ENCODE measurements around the gene TIAM2.

Gene TIAM2

DNA sequence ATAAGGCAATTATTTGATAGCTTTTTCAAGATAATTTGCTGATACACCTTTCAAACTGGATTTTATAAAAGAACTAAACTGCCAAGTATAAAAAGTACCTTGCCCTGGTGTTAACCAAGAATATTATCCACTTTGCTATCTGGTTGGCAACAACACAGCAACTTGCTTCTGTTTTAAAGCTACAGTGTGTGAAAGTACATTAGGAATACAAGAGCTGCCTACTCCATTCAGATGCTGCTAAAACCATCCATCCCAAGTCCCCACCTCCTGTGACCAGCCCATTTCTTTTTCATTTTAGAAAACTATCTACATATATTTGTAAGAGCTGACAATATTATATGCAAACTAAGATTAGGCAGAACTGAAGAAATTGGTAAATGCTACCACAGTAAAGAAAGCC lies 281.5 kb downstream of the TIAM2 start:
- H3K27ac ChIP-seq: no peak overlapping the region
- no peaks in the 10 kb centered on the region for H3K9me3 ChIP-seq (ENCODE audit: low read depth, low read length)
- no peak for DNase-seq (ENCODE audit: low read depth, low spot score)
- H3K9ac ChIP-seq (ENCODE audit: insufficient read length): no peak overlapping the region
- TF ChIP-seq EZH2 (IDR thresholded peaks at IDR 0.05) (no peak), POLR2AphosphoS5 (IDR thresholded peaks at IDR 0.05; ENCODE audit: borderline replicate concordance, low read depth, low read length) (no peak), FOXP2 (optimal IDR thresholded peaks at IDR 0.05; ENCODE audit: control extremely low read depth, extremely low read length, insufficient read depth) (no peak)
- H3K4me3 ChIP-seq: no peak overlapping the region
- H3K36me3 ChIP-seq (ENCODE audit: insufficient read depth, low read length): peaks cover 41% of the 10 kb centered on the region

DNA sequence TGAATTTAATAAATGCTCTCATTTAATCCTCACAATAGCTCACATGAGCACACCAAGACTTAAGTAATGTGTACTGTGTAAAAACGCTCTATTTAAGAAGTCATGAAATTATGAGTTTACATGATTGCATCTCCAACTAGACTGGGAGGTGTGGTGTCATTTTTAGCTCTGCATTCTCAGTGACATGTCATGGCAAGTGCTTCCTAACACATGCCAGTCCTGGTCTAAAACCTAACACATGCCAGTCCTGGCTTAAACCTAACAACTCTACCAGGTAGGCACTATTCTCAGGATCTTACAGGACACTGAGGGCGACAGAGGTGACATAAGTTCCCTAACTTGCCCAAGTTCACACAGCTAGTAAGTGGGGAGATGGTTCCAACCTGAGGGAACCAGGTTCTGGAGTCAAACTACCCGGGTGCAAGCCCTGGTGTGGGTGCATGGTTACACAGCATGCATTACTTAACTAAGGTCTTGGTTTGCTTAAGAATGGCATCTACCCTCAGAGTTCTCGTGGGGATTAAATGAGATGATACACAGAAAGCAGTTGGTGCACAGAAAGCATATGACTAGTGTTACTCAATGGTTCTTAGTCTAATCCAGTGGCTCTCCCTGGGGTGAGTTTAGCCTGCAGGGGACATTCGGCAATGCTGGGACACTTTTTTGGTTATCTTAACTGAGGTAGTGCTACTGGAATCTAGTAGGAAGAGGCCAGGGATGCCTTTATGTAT lies 283.4 kb downstream of the TIAM2 start:
- DNase-seq (ENCODE audit: low read depth, low spot score): no peak
- TF ChIP-seq FOXP2 (optimal IDR thresholded peaks at IDR 0.05; ENCODE audit: control extremely low read depth, extremely low read length, insufficient read depth) (no peak), POLR2AphosphoS5 (IDR thresholded peaks at IDR 0.05; ENCODE audit: borderline replicate concordance, low read depth, low read length) (no peak), EZH2 (IDR thresholded peaks at IDR 0.05) (no peak)
- H3K36me3 ChIP-seq (ENCODE audit: insufficient read depth, low read length): peaks cover 40% of the 10 kb centered on the region
- H3K27ac ChIP-seq: no peak overlapping the region
- no peak overlapping the region for H3K4me3 ChIP-seq
- H3K9ac ChIP-seq (ENCODE audit: insufficient read length): no peak overlapping the region
- no peaks in the 10 kb centered on the region for H3K9me3 ChIP-seq (ENCODE audit: low read depth, low read length)

DNA sequence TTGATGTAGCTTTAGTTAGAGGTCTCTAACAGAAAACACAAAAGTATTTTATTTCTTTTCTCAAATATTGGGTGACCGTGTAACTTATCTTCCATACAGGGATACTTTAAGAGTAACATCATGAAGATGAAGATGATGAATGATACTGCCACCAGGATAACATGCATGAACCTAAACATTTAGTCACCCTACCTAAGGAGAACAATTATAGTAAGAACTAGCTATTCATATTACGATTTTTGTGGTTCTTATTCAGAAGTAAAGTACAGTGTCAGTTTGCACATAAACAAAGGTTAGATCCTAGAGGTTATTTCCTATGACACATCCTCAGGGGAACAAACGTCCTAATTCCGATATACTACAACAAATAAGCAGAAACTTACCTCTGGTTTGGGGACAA lies 289.7 kb downstream of the TIAM2 start:
- H3K9ac ChIP-seq (ENCODE audit: insufficient read length): no peak overlapping the region
- no peak for TF ChIP-seq EZH2 (IDR thresholded peaks at IDR 0.05)
- no peak overlapping the region for H3K4me3 ChIP-seq
- no peak for DNase-seq (ENCODE audit: low read depth, low spot score)
- H3K9me3 ChIP-seq (ENCODE audit: low read depth, low read length): no peaks in the 10 kb centered on the region; the same call in 1 of the 2 replicates
- no peak overlapping the region for H3K27ac ChIP-seq
- H3K36me3 ChIP-seq (ENCODE audit: insufficient read depth, low read length): peaks cover 52% of the 10 kb centered on the region

DNA sequence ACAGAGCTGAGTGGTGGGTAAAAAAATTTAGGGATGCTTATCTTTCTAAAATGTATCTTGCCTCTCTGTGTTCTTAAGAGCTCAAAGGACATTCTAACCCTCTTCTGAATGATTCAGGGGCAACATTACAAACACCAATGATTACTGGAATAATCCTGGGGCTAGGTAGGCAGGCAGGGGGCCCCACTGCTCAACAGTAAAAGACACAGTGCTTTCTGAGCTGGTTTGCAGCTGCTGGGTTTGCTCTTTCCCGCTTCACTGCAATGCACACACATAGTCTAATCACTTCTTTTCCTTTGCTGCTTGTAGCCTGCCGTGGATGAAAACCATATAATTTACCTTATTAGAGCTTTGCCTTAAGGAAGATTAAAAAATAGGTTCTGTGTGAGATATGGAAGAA lies 292.6 kb downstream of the TIAM2 start:
- no peak for DNase-seq (ENCODE audit: low read depth, low spot score)
- no peak overlapping the region for H3K4me3 ChIP-seq
- TF ChIP-seq FOXP2 (optimal IDR thresholded peaks at IDR 0.05; ENCODE audit: control extremely low read depth, extremely low read length, insufficient read depth): no peak
- TF ChIP-seq POLR2AphosphoS5 (IDR thresholded peaks at IDR 0.05; ENCODE audit: borderline replicate concordance, low read depth, low read length): no peak
- TF ChIP-seq EZH2 (IDR thresholded peaks at IDR 0.05): no peak
- H3K9ac ChIP-seq (ENCODE audit: insufficient read length): no peak overlapping the region
- H3K27ac ChIP-seq: no peak overlapping the region
- H3K36me3 ChIP-seq (ENCODE audit: insufficient read depth, low read length): peaks cover 56% of the 10 kb centered on the region
- no peaks in the 10 kb centered on the region; the same call in 1 of the 2 replicates for H3K9me3 ChIP-seq (ENCODE audit: low read depth, low read length)

DNA sequence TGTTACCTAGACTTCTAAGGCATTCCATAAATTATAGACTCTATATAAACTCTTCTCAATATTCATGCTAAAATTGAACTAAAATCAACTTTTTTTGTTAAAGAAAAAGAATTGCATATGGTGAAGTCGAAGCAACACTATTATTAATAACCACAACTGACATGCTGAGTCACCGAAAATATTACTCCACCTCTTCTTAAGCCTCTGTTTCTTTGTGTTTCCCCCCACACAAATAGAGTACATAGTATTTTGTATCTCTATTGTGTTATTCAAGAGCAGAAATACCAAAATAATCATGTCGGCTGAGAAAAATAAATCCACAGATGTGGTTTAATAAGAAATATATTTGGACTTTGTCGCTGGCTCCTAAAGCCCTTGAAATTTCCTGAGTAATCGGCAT lies 295.4 kb downstream of the TIAM2 start:
- no peak for DNase-seq (ENCODE audit: low read depth, low spot score)
- Histone ChIP-seq H3K4me3 (no peak overlapping the region), H3K9ac (ENCODE audit: insufficient read length) (no peak overlapping the region), H3K9me3 (ENCODE audit: low read depth, low read length) (no peaks in the 10 kb centered on the region), H3K27ac (0 out of 2 replicates have a peak overlapping the region, but pooled peaks have one; percentile 26), H3K36me3 (ENCODE audit: insufficient read depth, low read length) (peaks cover 50% of the 10 kb centered on the region)
- TF ChIP-seq POLR2AphosphoS5 (IDR thresholded peaks at IDR 0.05; ENCODE audit: borderline replicate concordance, low read depth, low read length) (no peak), EZH2 (IDR thresholded peaks at IDR 0.05) (no peak), FOXP2 (optimal IDR thresholded peaks at IDR 0.05; ENCODE audit: control extremely low read depth, extremely low read length, insufficient read depth) (no peak)

DNA sequence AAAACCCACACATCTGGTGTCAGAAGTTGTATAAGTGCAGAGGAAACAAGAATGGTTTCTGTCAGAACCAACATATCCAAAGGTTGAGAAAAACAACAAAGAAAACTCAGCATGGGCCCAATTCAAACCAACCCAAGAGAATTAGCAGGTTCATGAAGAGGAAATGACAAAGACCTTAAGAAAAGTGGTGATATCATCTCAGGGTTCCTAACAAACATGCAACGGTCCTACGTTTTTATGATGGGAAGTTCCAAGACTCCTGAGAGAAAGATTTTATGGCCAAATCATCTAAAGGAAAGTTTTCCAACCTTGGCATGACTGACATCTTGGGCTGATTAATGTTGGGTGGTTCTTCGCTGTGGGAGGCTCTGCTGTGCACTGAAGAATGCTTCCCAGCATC lies 296.2 kb downstream of the TIAM2 start:
- no peak overlapping the region for H3K9ac ChIP-seq (ENCODE audit: insufficient read length)
- peak overlapping the region; percentile 26; the same call in 1 of the 2 replicates for H3K27ac ChIP-seq
- no peak overlapping the region for H3K4me3 ChIP-seq
- TF ChIP-seq EZH2 (IDR thresholded peaks at IDR 0.05) (no peak), FOXP2 (optimal IDR thresholded peaks at IDR 0.05; ENCODE audit: control extremely low read depth, extremely low read length, insufficient read depth) (no peak), POLR2AphosphoS5 (IDR thresholded peaks at IDR 0.05; ENCODE audit: borderline replicate concordance, low read depth, low read length) (no peak)
- peaks cover 57% of the 10 kb centered on the region for H3K36me3 ChIP-seq (ENCODE audit: insufficient read depth, low read length)
- DNase-seq (ENCODE audit: low read depth, low spot score): no peak
- no peaks in the 10 kb centered on the region for H3K9me3 ChIP-seq (ENCODE audit: low read depth, low read length)

DNA sequence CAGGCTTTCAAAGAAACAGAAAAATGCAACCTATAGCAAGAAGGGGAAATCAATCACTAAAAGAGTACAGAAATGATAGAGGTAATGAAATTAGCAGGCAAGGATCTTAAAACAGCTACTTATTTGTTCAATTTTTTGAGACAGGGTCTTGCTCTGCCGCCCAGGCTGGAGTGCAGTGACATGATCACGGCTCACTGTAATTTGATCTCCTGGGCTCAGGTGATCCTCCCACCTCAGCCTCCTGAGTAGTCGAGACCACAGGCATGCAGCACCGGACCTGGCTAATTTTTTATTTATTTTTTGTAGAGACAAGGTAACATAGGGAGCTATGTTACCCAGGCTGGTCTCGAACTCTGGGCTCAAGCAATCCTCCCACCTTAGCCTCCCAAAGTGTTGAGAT lies 297.6 kb downstream of the TIAM2 start:
- no peak overlapping the region for H3K4me3 ChIP-seq
- H3K9me3 ChIP-seq (ENCODE audit: low read depth, low read length): no peaks in the 10 kb centered on the region
- DNase-seq (ENCODE audit: low read depth, low spot score): no peak
- no peak overlapping the region for H3K9ac ChIP-seq (ENCODE audit: insufficient read length)
- no peak for TF ChIP-seq FOXP2 (optimal IDR thresholded peaks at IDR 0.05; ENCODE audit: control extremely low read depth, extremely low read length, insufficient read depth)
- TF ChIP-seq EZH2 (IDR thresholded peaks at IDR 0.05): no peak
- TF ChIP-seq POLR2AphosphoS5 (IDR thresholded peaks at IDR 0.05; ENCODE audit: borderline replicate concordance, low read depth, low read length): no peak
- H3K36me3 ChIP-seq (ENCODE audit: insufficient read depth, low read length): peaks cover 65% of the 10 kb centered on the region
- no peak overlapping the region for H3K27ac ChIP-seq

DNA sequence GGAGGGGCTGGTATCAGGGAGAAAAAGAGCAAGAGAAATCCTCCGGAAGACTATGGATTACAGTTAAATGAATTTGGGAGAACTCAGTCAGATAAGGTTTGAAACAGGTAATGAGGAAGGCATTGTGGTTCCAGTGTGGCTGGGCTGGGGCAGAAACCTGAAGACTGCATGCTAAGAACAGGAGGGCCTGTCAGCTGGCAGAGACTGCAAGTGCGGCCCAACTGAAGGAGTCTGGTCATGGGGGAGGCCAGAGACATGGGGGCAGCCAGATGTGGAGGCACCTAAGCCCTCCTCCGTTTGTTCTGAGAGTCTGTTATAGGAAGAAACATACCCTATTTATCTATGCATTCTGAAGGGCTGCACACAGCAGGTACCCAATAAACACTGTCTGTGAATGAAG lies 302.6 kb downstream of the TIAM2 start:
- H3K9ac ChIP-seq (ENCODE audit: insufficient read length): no peak overlapping the region
- H3K4me3 ChIP-seq: no peak overlapping the region
- no peaks in the 10 kb centered on the region for H3K9me3 ChIP-seq (ENCODE audit: low read depth, low read length)
- H3K27ac ChIP-seq: no peak overlapping the region
- peaks cover 69% of the 10 kb centered on the region for H3K36me3 ChIP-seq (ENCODE audit: insufficient read depth, low read length)
- no peak for DNase-seq (ENCODE audit: low read depth, low spot score)
- TF ChIP-seq FOXP2 (optimal IDR thresholded peaks at IDR 0.05; ENCODE audit: control extremely low read depth, extremely low read length, insufficient read depth): no peak
- no peak for TF ChIP-seq EZH2 (IDR thresholded peaks at IDR 0.05)
- no peak for TF ChIP-seq POLR2AphosphoS5 (IDR thresholded peaks at IDR 0.05; ENCODE audit: borderline replicate concordance, low read depth, low read length)

DNA sequence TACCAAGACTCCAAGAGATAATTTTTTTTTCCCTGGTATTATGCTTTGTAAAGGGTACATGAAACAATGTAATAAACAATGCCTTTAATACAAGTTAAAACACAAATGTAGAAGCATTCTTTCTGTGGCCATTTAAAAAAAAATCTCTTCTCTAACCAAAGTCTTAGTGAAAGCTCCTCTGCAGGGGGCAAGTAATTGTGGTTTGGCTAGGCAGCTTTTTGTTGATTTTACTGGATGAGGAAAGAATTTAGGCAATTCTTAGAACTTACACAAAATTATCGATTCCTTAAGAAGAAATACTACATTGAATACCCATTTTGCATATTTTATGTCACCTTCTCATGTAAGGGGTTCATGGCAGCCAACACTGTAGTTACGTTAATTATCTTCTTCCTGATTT lies 306.8 kb downstream of the TIAM2 start:
- no peaks in the 10 kb centered on the region for H3K9me3 ChIP-seq (ENCODE audit: low read depth, low read length)
- peaks cover 70% of the 10 kb centered on the region for H3K36me3 ChIP-seq (ENCODE audit: insufficient read depth, low read length)
- H3K27ac ChIP-seq: peak overlapping the region; percentile 71

More for the DNA sequence above, 306.8 kb downstream of the TIAM2 start:
- Histone ChIP-seq H3K9ac (ENCODE audit: insufficient read length) (no peak overlapping the region), H3K4me3 (peak overlapping the region; percentile 57)
- DNase-seq (ENCODE audit: low read depth, low spot score): peak; percentile 61
- TF ChIP-seq FOXP2 (optimal IDR thresholded peaks at IDR 0.05; ENCODE audit: control extremely low read depth, extremely low read length, insufficient read depth) (no peak), EZH2 (IDR thresholded peaks at IDR 0.05) (no peak), POLR2AphosphoS5 (IDR thresholded peaks at IDR 0.05; ENCODE audit: borderline replicate concordance, low read depth, low read length) (peak; percentile 12; the same call in 1 of the 2 replicates)
